Skeletal muscle satellite cell (primary cell): ENCODE measurements around the gene ANXA1.

ENCODE experiments used
- H3K27me3 ChIP-seq: 2 replicates; pipeline ENCODE4 v1.7.0; 2013; ENCODE audit warnings: low read length; ENCODE audit not compliant: control insufficient read depth, insufficient read depth
- H3K36me3 ChIP-seq: 2 replicates; pipeline ENCODE4 v1.7.0; 2013; ENCODE audit warnings: mild to moderate bottlenecking, control low read depth, low read length; ENCODE audit not compliant: insufficient read depth
- H3K4me1 ChIP-seq: 2 replicates; pipeline ENCODE4 v1.7.0; 2013; ENCODE audit warnings: low read length; ENCODE audit not compliant: control insufficient read depth, insufficient read depth
- H3K4me2 ChIP-seq: 2 replicates; pipeline ENCODE4 v1.7.0; 2013; ENCODE audit warnings: mild to moderate bottlenecking, low read length
- H3K4me3 ChIP-seq: 2 replicates; pipeline ENCODE4 v1.7.0; 2013; ENCODE audit warnings: low read length
- H3K9ac ChIP-seq: 2 replicates; pipeline ENCODE4 v1.7.0; 2013; ENCODE audit warnings: mild to moderate bottlenecking, low read depth, low read length, moderate library complexity
- H3K9me3 ChIP-seq: replicated peaks from 2 replicates; pipeline ENCODE4 v1.7.0; 2013; ENCODE audit warnings: mild to moderate bottlenecking, control low read depth, low read length

Gene ANXA1

GRCh38 chr9:73156865-73157187, 5.2 kb downstream of the ANXA1 start:
- Histone ChIP-seq H3K9ac (no peak overlapping the region), H3K4me3 (peak overlapping the region; percentile 24), H3K36me3 (peaks cover 67% of the 10 kb centered on the region), H3K4me1 (peaks cover 33% of the 10 kb centered on the region), H3K4me2 (peak overlapping the region; percentile 42), H3K9me3 (no peaks in the 10 kb centered on the region), H3K27me3 (no peaks in the 10 kb centered on the region)

GRCh38 chr9:73157811-73158210, 6.1 kb downstream of the ANXA1 start:
- Histone ChIP-seq H3K4me3 (no peak overlapping the region), H3K9me3 (no peaks in the 10 kb centered on the region), H3K27me3 (no peaks in the 10 kb centered on the region), H3K9ac (no peak overlapping the region), H3K4me1 (peaks cover 33% of the 10 kb centered on the region), H3K4me2 (peak overlapping the region; percentile 34), H3K36me3 (peaks cover 77% of the 10 kb centered on the region)

DNA sequence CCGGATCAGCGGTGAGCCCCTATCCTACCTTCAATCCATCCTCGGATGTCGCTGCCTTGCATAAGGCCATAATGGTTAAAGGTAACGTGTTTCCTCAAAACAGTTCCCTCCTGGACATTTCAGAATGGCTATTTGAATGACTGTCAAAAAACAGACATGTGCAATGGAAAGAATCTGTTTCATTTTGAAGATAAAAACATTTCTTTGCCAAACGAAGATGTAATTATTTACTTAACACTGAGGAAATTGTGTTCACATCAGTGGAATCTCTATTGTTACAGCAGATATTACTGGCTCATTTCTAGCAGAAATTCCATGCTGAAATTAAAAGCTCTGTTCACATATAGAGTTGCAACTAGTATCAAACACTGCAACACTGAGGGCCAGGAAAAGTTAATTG, 7.1 kb downstream of the ANXA1 start:
- Histone ChIP-seq H3K4me1 (peaks cover 33% of the 10 kb centered on the region), H3K4me2 (no peak overlapping the region), H3K36me3 (peaks cover 86% of the 10 kb centered on the region), H3K9ac (no peak overlapping the region), H3K27me3 (no peaks in the 10 kb centered on the region), H3K4me3 (no peak overlapping the region), H3K9me3 (no peaks in the 10 kb centered on the region)

DNA sequence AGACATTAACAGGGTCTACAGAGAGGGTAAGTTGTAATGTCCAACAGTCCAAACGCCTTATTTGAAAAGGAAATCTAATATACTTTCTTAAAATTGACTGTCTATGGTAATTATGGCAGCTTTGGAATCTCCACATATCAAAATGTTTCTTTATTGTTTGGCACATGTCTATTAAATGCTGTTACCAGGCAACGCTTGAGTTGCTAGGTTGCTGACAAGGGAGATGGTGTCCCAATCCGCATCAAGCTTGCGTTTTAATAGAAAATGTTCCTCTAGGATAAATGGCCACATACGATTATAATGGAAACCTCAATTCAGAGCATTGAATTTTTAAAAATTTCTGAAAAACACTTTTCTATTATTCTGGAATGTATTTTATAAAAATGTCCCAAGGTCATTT, 9.2 kb downstream of the ANXA1 start:
- peaks cover 92% of the 10 kb centered on the region for H3K36me3 ChIP-seq
- H3K27me3 ChIP-seq = no peaks in the 10 kb centered on the region
- H3K4me2 ChIP-seq = no peak overlapping the region
- H3K9me3 ChIP-seq = no peaks in the 10 kb centered on the region
- H3K4me3 ChIP-seq = no peak overlapping the region
- H3K9ac ChIP-seq = no peak overlapping the region
- H3K4me1 ChIP-seq = peaks cover 15% of the 10 kb centered on the region

DNA sequence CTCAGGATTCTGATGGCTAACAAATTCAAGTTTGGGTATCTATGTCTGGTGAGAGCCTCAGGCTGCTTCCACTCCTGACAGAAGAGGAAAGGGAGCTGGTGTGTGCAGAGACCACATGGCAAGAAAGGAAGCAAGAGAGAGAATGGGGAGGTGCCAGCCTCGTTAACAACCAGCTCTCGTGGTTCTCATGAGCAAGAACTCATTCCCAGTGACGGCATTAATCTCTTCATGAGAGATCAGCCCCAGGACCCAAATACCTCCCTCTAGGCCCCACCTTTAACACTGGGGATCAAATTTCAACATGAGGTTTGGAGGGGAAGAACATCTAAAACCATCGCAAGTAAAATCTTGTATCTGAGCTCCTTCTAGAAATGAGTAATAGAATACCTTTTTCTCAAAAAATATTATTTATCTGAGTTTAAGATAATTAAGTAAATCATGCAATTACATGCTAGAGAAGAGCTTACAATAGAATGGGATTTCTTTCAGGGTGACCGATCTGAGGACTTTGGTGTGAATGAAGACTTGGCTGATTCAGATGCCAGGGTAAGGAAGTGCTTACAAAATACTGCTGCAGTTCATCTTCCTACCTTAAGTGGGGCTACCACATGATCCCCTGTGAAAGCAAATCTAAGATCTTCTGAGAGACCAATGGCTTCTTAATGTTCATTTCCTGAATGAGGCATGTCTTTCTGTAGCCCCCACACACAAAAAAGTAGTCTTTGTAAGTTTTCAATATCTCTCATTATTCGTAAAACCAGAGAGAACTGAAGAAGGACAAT, 11.5 kb downstream of the ANXA1 start:
- no peaks in the 10 kb centered on the region for H3K27me3 ChIP-seq
- no peaks in the 10 kb centered on the region for H3K9me3 ChIP-seq
- H3K36me3 ChIP-seq = peaks cover 99% of the 10 kb centered on the region
- no peak overlapping the region for H3K9ac ChIP-seq
- no peak overlapping the region for H3K4me3 ChIP-seq
- H3K4me2 ChIP-seq = no peak overlapping the region
- no peaks in the 10 kb centered on the region for H3K4me1 ChIP-seq

DNA sequence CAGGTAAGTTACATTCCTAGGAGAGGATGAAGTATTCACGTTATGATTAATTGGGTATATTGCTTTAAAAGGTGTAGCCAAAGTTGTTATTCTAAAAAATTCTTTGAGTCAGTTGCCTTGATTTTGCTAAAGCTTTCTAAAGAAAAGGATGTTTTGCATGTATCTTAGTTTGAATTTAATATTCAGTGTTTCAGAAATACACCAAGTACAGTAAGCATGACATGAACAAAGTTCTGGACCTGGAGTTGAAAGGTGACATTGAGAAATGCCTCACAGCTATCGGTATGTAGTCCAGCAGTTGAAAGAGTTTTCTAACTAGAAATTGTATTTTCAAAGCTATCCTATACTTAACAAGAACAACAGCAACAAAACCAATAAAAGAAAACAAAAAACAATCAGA, 14.2 kb downstream of the ANXA1 start:
- no peak overlapping the region for H3K4me3 ChIP-seq
- H3K36me3 ChIP-seq = peaks cover 97% of the 10 kb centered on the region
- no peak overlapping the region for H3K4me2 ChIP-seq
- H3K4me1 ChIP-seq = no peaks in the 10 kb centered on the region
- no peaks in the 10 kb centered on the region for H3K9me3 ChIP-seq
- no peaks in the 10 kb centered on the region for H3K27me3 ChIP-seq
- H3K9ac ChIP-seq = no peak overlapping the region

- no peak overlapping the region for H3K4me2 ChIP-seq
- H3K4me1 ChIP-seq = no peaks in the 10 kb centered on the region
- H3K36me3 ChIP-seq = peaks cover 98% of the 10 kb centered on the region
- H3K9ac ChIP-seq = no peak overlapping the region
- no peak overlapping the region for H3K4me3 ChIP-seq
- H3K27me3 ChIP-seq = no peaks in the 10 kb centered on the region
- no peaks in the 10 kb centered on the region for H3K9me3 ChIP-seq
Observed at GRCh38 chr9:73166468-73166867, 14.8 kb downstream of the ANXA1 start.

GRCh38 chr9:73167614-73168013, 15.9 kb downstream of the ANXA1 start:
- Histone ChIP-seq H3K36me3 (peaks cover 87% of the 10 kb centered on the region), H3K4me2 (no peak overlapping the region), H3K9ac (no peak overlapping the region), H3K4me3 (no peak overlapping the region), H3K4me1 (no peaks in the 10 kb centered on the region), H3K9me3 (no peaks in the 10 kb centered on the region), H3K27me3 (no peaks in the 10 kb centered on the region)

DNA sequence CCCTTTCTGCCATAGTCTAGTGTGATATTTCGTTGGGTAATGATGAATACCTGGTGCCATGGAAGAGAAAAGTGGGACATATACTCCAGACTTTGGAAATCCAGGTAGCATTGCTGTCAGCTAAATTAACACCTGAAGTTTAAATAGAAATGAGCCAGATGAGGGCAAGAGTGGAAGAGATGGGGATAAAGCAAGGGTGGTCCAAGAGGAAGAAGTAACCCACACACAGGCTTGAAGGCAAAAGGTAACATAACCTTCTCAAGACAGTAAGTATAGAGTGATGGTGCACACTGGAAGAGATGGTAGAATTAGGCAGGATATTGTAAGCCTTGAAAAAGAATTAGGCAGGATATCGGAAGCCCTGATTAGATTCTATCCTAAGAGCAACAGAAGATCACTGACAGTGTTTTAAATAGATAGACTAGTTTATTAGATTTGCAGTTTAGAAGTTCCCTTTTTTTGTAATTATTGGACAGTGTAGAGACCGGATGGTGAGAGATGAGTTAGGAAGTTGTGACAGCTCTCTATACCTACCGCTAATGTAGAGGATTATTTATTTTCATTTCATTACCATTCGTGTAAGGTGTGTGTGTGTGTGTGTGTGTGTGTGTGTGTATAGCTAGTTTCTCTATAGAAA, 16.8 kb downstream of the ANXA1 start:
- Histone ChIP-seq H3K9me3 (no peaks in the 10 kb centered on the region), H3K4me2 (no peak overlapping the region), H3K36me3 (peaks cover 79% of the 10 kb centered on the region), H3K27me3 (no peaks in the 10 kb centered on the region), H3K4me3 (no peak overlapping the region), H3K4me1 (no peaks in the 10 kb centered on the region), H3K9ac (no peak overlapping the region)

- no peak overlapping the region for H3K4me2 ChIP-seq
- no peaks in the 10 kb centered on the region for H3K27me3 ChIP-seq
- H3K4me1 ChIP-seq = no peaks in the 10 kb centered on the region
- no peaks in the 10 kb centered on the region for H3K9me3 ChIP-seq
- H3K36me3 ChIP-seq = peaks cover 59% of the 10 kb centered on the region
- no peak overlapping the region for H3K9ac ChIP-seq
- H3K4me3 ChIP-seq = no peak overlapping the region
Observed at GRCh38 chr9:73170185-73170957, 18.7 kb downstream of the ANXA1 start.

DNA sequence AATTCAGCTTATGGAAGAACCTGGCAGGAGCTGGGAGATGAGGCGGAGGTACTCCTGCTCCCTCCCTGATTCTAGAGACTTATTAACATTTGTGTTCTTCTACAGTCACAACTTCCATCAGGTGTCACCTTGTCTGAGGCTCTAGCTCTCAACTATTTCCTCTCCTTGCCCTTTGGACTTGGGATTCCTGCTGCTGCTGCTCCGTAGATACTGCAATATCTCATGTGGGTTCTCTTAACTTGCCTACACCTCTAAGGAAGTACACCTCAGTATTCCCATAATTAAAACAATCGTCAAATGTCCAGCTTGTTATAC, 21.2 kb downstream of the ANXA1 start:
- peaks cover 34% of the 10 kb centered on the region for H3K36me3 ChIP-seq
- no peaks in the 10 kb centered on the region for H3K9me3 ChIP-seq
- no peak overlapping the region for H3K4me2 ChIP-seq
- H3K4me3 ChIP-seq = no peak overlapping the region
- no peak overlapping the region for H3K9ac ChIP-seq
- H3K27me3 ChIP-seq = no peaks in the 10 kb centered on the region
- H3K4me1 ChIP-seq = peaks cover 10% of the 10 kb centered on the region
